Right lobe of liver (tissue), 4 donors: ENCODE results near the gene POC1B.

Source experiments
- POLR2A ChIP-seq: fragments of 450-650 bp; IDR thresholded peaks from one replicate; pipeline ENCODE4 v1.6.1; 2017; ENCODE audit warnings: antibody characterized with exemption, mild to moderate bottlenecking
- TF ChIP-seq, protein P1 (sequence below), 4 donors: fragments of 200-600 bp in 3 of 4; fragments of 450-650 bp in 1 of 4; IDR thresholded peaks; one replicate each; pipeline versions ENCODE4 v1.5.1 to v1.8.0; 2016 to 2022; ENCODE audit warnings: antibody characterized with exemption in 4 of 4, mild to moderate bottlenecking in 2 of 4
- donor health status: DM: no; HTN: no; CAD: no.
- donor health status: DM: no; HTN: no; CAD: no.
- donor health status: DM: no; HTN: yes; CAD: no.

- TF ChIP-seq, protein P1, sequence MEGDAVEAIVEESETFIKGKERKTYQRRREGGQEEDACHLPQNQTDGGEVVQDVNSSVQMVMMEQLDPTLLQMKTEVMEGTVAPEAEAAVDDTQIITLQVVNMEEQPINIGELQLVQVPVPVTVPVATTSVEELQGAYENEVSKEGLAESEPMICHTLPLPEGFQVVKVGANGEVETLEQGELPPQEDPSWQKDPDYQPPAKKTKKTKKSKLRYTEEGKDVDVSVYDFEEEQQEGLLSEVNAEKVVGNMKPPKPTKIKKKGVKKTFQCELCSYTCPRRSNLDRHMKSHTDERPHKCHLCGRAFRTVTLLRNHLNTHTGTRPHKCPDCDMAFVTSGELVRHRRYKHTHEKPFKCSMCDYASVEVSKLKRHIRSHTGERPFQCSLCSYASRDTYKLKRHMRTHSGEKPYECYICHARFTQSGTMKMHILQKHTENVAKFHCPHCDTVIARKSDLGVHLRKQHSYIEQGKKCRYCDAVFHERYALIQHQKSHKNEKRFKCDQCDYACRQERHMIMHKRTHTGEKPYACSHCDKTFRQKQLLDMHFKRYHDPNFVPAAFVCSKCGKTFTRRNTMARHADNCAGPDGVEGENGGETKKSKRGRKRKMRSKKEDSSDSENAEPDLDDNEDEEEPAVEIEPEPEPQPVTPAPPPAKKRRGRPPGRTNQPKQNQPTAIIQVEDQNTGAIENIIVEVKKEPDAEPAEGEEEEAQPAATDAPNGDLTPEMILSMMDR (IDR thresholded peaks at IDR 0.05): no peak
- TF ChIP-seq POLR2A: no peak
These were observed 111.0 kb downstream of the POC1B start for GRCh38 chr12:89414851-89415250.
